Lower leg skin (tissue), 4 donors: ENCODE measurements around the gene DCDC2. TPM values are rescaled to one million over a fixed set of nuclear protein-coding genes. Genes with fewer than 3 reads are reported as not detected.

Experiments used
- DNase-seq, 2 donors: peaks; one replicate each; pipeline ENCODE4 v3.0.0-alpha.2; 2019; ENCODE audit warnings: low spot score in 2 of 2
- H3K4me3 ChIP-seq: fragments of 200-600 bp; sonication (generic); 2 replicates; pipeline ENCODE4 v1.5.1; 2017; ENCODE audit warnings: mild to moderate bottlenecking, low read depth; ENCODE audit not compliant: poor library complexity, severe bottlenecking
- POLR2A ChIP-seq, 2 donors: fragments of 450-650 bp; IDR thresholded peaks; one replicate each; pipeline ENCODE4 v1.6.1; 2016 to 2017; ENCODE audit warnings: antibody characterized with exemption in 2 of 2, mild to moderate bottlenecking in 1 of 2, moderate library complexity in 1 of 2
- WGBS, 2 donors: methylation state at CpG; one replicate each; pipeline ENCODE4 v1.1.5; 2018; 5-methylcytosine and 5-hydroxymethylcytosine counted together
- intact Hi-C: fragments of 100-400 bp; cut with DNase I; formaldehyde crosslinking; loops from one replicate; pipeline ENCODE4 v1.15.0; 2023; ENCODE audit warnings: low total_unique reads
- total RNA-seq, 4 donors: library from RNA; depleted of rRNA; stranded (reverse); fragments of >200 nt; gene quantifications; one replicate each; pipeline ENCODE4 v1.1.0, GENCODE V29; 2016
- TF ChIP-seq, protein P1 (sequence below), 3 donors: fragments of 450-650 bp; IDR thresholded peaks; one replicate each; pipeline ENCODE4 v1.5.1; 2016; ENCODE audit warnings: antibody characterized with exemption in 3 of 3, mild to moderate bottlenecking in 3 of 3, moderate library complexity in 2 of 3

Gene DCDC2
- total RNA-seq, 4 donors from 2014 or later: 0.10 to 0.20 TPM; not detected in 2

DNA sequence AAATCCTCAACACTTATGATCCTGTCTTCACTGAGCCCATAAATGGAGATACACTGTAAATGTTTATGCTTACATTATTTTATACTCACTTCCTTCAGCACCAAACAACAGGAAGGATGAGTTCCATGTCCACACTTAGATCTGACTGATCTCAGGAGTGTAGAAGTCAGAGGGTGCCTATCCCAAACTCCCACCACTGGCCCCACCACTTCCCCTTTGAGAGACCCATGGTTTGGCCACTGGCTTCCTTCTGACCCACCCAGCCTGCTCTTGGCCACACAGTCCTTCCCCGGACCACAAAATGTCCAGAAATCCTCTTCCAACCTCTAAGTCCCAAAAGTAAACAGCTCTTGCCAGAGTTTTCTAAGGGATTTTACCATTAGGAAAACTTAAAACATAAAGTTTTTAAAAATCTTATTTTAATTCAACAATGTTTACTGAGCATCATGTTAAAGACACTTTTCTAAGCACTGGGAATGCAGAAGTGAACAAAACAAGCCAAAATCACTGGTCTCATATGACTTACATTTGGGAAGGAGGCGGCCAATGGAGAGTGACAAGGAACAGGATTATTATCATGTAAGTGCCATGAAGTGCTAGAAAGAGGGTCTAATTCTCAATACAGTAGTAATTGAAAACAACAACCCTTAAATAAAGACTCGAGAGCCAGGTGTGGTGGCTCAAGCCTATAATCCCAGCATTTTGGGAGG is 128.0 kb downstream of the DCDC2 start:
- intact Hi-C loops: no loop called here
- TF ChIP-seq POLR2A (IDR thresholded peaks at IDR 0.05): no peak
- TF ChIP-seq, protein P1, sequence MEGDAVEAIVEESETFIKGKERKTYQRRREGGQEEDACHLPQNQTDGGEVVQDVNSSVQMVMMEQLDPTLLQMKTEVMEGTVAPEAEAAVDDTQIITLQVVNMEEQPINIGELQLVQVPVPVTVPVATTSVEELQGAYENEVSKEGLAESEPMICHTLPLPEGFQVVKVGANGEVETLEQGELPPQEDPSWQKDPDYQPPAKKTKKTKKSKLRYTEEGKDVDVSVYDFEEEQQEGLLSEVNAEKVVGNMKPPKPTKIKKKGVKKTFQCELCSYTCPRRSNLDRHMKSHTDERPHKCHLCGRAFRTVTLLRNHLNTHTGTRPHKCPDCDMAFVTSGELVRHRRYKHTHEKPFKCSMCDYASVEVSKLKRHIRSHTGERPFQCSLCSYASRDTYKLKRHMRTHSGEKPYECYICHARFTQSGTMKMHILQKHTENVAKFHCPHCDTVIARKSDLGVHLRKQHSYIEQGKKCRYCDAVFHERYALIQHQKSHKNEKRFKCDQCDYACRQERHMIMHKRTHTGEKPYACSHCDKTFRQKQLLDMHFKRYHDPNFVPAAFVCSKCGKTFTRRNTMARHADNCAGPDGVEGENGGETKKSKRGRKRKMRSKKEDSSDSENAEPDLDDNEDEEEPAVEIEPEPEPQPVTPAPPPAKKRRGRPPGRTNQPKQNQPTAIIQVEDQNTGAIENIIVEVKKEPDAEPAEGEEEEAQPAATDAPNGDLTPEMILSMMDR (IDR thresholded peaks at IDR 0.05): no peak
- no peak for DNase-seq
- WGBS, 2 donors: 58 to 73% methylated on average over 3 of the region's 3 CpGs
- no peak overlapping the region for H3K4me3 ChIP-seq

DNA sequence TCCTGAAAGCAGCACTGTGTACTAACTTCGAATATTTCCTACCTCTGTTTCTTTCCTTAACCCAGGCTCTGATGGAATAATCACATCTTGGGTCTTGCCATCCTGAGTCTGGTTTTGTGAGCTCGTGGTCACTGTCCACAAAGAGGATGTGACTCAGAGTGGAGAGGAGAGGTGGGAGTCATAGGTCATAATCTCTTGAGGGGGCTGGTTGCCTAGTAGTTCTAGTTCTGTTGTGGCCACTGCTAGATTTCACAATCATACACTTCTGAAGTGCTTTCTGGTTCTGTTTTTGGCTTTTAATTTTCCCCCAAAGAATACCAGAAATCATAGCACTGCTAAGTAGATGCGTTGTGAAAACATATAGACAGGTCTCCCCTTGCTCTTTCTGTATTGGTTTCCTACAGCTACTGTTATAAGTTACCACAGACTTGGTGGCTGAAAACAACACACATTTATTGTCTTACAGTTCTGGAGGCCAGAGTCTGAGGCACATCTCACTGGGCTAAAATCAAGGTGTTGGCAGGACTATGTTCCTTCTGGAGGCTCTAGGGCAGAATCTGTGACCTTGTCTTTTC is 129.1 kb downstream of the DCDC2 start:
- TF ChIP-seq, protein P1 (IDR thresholded peaks at IDR 0.05): no peak
- no peak for TF ChIP-seq POLR2A (IDR thresholded peaks at IDR 0.05)
- no peak for DNase-seq
- WGBS, 2 donors: 45 to 57% methylated on average over 3 of the region's 3 CpGs
- intact Hi-C loops: no loop called here
- no peak overlapping the region for H3K4me3 ChIP-seq

DNA sequence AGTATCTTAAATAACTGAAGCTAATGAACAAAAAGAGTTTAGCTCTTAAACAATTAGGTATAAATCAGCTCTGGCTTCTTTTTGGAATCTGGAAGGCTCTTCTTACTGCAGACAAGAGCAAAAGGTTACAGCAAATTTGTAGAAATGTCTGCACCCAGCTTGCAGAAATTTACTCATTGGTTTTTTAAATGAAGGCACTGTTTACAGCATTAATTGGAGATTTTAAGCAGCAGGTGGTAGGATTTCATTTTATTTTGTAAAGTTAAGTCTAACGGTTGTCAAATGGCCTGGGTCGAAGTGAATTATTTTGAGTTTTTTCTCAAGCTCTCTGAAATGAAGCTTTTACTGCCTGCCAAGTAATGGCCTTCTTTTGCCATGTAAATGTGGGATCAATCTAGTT is 129.7 kb downstream of the DCDC2 start:
- no peak for DNase-seq
- no peak for TF ChIP-seq POLR2A (IDR thresholded peaks at IDR 0.05)
- TF ChIP-seq, protein P1 (IDR thresholded peaks at IDR 0.05): no peak
- H3K4me3 ChIP-seq: no peak overlapping the region
- 44 to 45% methylated on average over 2 of the region's 2 CpGs for WGBS, 2 donors
- intact Hi-C loops: no loop called here

DNA sequence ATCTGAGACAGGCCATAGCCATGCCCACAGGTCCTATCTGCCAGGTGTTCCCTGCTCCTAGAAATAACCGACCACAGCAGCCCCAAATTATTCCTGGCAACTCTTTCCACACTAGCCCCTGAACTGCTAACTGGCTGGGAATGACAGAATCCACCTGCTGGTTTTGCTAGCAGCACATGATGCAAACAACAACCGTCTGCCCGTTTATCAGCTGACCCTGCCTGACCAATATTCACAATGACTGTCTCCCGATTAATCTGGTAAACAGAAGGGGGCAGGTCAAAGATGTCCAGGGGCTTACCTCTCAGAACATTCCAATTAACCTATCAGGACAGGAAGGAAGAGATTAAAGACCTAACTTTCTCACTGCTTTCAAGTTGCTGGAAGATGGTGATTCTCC is 130.3 kb downstream of the DCDC2 start:
- no peak overlapping the region for H3K4me3 ChIP-seq
- TF ChIP-seq, protein P1 (IDR thresholded peaks at IDR 0.05): no peak
- no peak for TF ChIP-seq POLR2A (IDR thresholded peaks at IDR 0.05)
- DNase-seq: no peak
- intact Hi-C loops: no loop called here
- WGBS, 2 donors: 39 to 48% methylated on average over 4 of the region's 4 CpGs

DNA sequence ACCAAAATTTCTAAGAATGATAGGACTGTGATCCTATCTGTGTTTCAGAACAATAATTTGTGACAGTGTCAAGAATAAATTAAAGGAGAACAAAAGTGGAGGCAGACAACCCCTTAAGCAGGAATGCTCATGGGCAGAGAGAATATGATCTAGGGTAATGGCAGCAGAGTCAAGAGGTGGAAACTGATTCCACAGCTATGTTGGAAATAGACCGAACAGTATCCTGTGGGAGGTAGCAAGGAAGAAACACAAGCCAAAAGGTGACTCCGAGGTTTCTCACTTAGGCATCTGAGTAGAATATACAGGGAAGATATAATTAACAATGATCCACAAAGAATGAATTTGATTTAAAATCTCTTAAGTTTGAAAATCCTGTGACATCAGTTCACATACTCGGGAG is 131.3 kb downstream of the DCDC2 start:
- DNase-seq: no peak
- TF ChIP-seq POLR2A (IDR thresholded peaks at IDR 0.05): no peak
- TF ChIP-seq, protein P1 (IDR thresholded peaks at IDR 0.05): no peak
- WGBS, 2 donors: 76% methylated on average over 3 of the region's 3 CpGs
- intact Hi-C loops: no loop called here
- H3K4me3 ChIP-seq: no peak overlapping the region
